ENCODE results near the gene KCNIP4.

The KCNIP4 gene

GRCh38 chr4:21856301-21856700 is 92.3 kb downstream of the KCNIP4 start:
- in situ Hi-C loops (cut with MboI; ENCODE audit: low sequenced_read_pairs, unreplicated experiment): no loop called here
- no peak for DNase-seq (ENCODE audit: low spot score)
- no peak for TF ChIP-seq CTCF (IDR thresholded peaks at IDR 0.05; ENCODE audit: borderline replicate concordance, control extremely low read depth, extremely low read depth, insufficient read depth, missing control alignments)

GRCh38 chr4:21849077-21849476 is 99.5 kb downstream of the KCNIP4 start:
- in situ Hi-C loops (cut with MboI; ENCODE audit: low sequenced_read_pairs, unreplicated experiment): no loop called here

GRCh38 chr4:21848021-21848420 is 100.6 kb downstream of the KCNIP4 start:
- TF ChIP-seq CTCF (IDR thresholded peaks at IDR 0.05; ENCODE audit: borderline replicate concordance, control extremely low read depth, extremely low read depth, insufficient read depth, missing control alignments): no peak
- in situ Hi-C loops (cut with MboI; ENCODE audit: low sequenced_read_pairs, unreplicated experiment): no loop called here
- no peak for DNase-seq (ENCODE audit: low spot score)

More at GRCh38 chr4:21849077-21849476, 99.5 kb downstream of the KCNIP4 start:
- no peak for TF ChIP-seq CTCF (IDR thresholded peaks at IDR 0.05; ENCODE audit: borderline replicate concordance, control extremely low read depth, extremely low read depth, insufficient read depth, missing control alignments)
- no peak for DNase-seq (ENCODE audit: low spot score)

GRCh38 chr4:21845663-21846062 is 102.9 kb downstream of the KCNIP4 start:
- in situ Hi-C loops (cut with MboI; ENCODE audit: low sequenced_read_pairs, unreplicated experiment): no loop called here
- TF ChIP-seq CTCF (IDR thresholded peaks at IDR 0.05; ENCODE audit: borderline replicate concordance, control extremely low read depth, extremely low read depth, insufficient read depth, missing control alignments): no peak
- DNase-seq (ENCODE audit: low spot score): no peak

- TF ChIP-seq CTCF (IDR thresholded peaks at IDR 0.05; ENCODE audit: borderline replicate concordance, control extremely low read depth, extremely low read depth, insufficient read depth, missing control alignments): no peak
- in situ Hi-C loops (cut with MboI; ENCODE audit: low sequenced_read_pairs, unreplicated experiment): no loop called here
- no peak for DNase-seq (ENCODE audit: low spot score)
Measured at GRCh38 chr4:21835712-21836111, 112.9 kb downstream of the KCNIP4 start.

GRCh38 chr4:21830272-21830671 is 118.3 kb downstream of the KCNIP4 start:
- DNase-seq (ENCODE audit: low spot score): no peak
- TF ChIP-seq CTCF (IDR thresholded peaks at IDR 0.05; ENCODE audit: borderline replicate concordance, control extremely low read depth, extremely low read depth, insufficient read depth, missing control alignments): no peak
- in situ Hi-C loops (cut with MboI; ENCODE audit: low sequenced_read_pairs, unreplicated experiment): no loop called here

- in situ Hi-C loops (cut with MboI; ENCODE audit: low sequenced_read_pairs, unreplicated experiment): no loop called here
- no peak for TF ChIP-seq CTCF (IDR thresholded peaks at IDR 0.05; ENCODE audit: borderline replicate concordance, control extremely low read depth, extremely low read depth, insufficient read depth, missing control alignments)
- DNase-seq (ENCODE audit: low spot score): no peak
Measured at GRCh38 chr4:21827575-21827974, 121.0 kb downstream of the KCNIP4 start.
